ENCODE results near the gene PIAS4. TPM values are rescaled to one million over a fixed set of nuclear protein-coding genes. Genes with fewer than 3 reads are reported as not detected.

The PIAS4 gene
- total and polyA plus RNA-seq, 9 of the 15 experiments (the other 6 are each of a cell fraction or from before 2014, with no cell fraction given): 0.27 to 34.9 (median 14.4) TPM

GRCh38 chr19:4064496-4065260, 57.1 kb downstream of the PIAS4 start (continued):
- 0 out of 2 replicates have a peak, but pooled peaks have one; percentile 21 for TF ChIP-seq E2F4 (CRISPR knock-in tag; IDR thresholded peaks at IDR 0.05; ENCODE audit: low read depth)
- TF ChIP-seq ZFP91 (CRISPR knock-in tag; IDR thresholded peaks at IDR 0.05): no peak
- TF ChIP-seq TRIM28 (IDR thresholded peaks at IDR 0.05): no peak
- no peak for TF ChIP-seq FOS (IDR thresholded peaks at IDR 0.05; ENCODE audit: extremely low read depth, insufficient read length)
- no peak for TF ChIP-seq ZNF12 (CRISPR knock-in tag; IDR thresholded peaks at IDR 0.05)
- no peak for TF ChIP-seq CCAR2 (IDR thresholded peaks at IDR 0.05; ENCODE audit: low read depth, low read length)
- TF ChIP-seq SNAPC5 (CRISPR knock-in tag; IDR thresholded peaks at IDR 0.05): no peak
- no peak for TF ChIP-seq KLF16 (IDR thresholded peaks at IDR 0.05)
- no peak for TF ChIP-seq SRF (CRISPR knock-in tag; IDR thresholded peaks at IDR 0.05)
- no peak for TF ChIP-seq EHMT2 (IDR thresholded peaks at IDR 0.05)
- TF ChIP-seq SAFB2 (IDR thresholded peaks at IDR 0.05; ENCODE audit: borderline replicate concordance, low read depth, low read length, severe bottlenecking): no peak
- TF ChIP-seq ZFP1 (CRISPR knock-in tag; IDR thresholded peaks at IDR 0.05): no peak
- no peak for TF ChIP-seq E4F1 (CRISPR knock-in tag; IDR thresholded peaks at IDR 0.05; ENCODE audit: borderline replicate concordance)
- TF ChIP-seq PTRF (tag; IDR thresholded peaks at IDR 0.05): no peak
- peak; percentile 84 for TF ChIP-seq RBFOX2 (IDR thresholded peaks at IDR 0.05; ENCODE audit: low read depth, low read length)
- TF ChIP-seq POLR2AphosphoS5 (IDR thresholded peaks at IDR 0.05; ENCODE audit: control insufficient read depth, insufficient read depth, low read depth, low read length): no peak
- TF ChIP-seq STAT6 (CRISPR knock-in tag; IDR thresholded peaks at IDR 0.05): no peak
- TF ChIP-seq CBX5 (IDR thresholded peaks at IDR 0.05; ENCODE audit: borderline replicate concordance, low read depth): no peak
- no peak for TF ChIP-seq SOX6 (IDR thresholded peaks at IDR 0.05)
